Measurements from ENCODE around the gene COG5. TPM values are rescaled to one million over a fixed set of nuclear protein-coding genes. Genes with fewer than 3 reads are reported as not detected.

COG5 gene
- total and polyA plus RNA-seq, 9 of the 15 experiments (the other 6 are each of a cell fraction or from before 2014, with no cell fraction given): 15.3 to 75.1 (median 56.4) TPM

- TF ChIP-seq DMBX1 (CRISPR knock-in tag; IDR thresholded peaks at IDR 0.05; ENCODE audit: borderline replicate concordance) (0 out of 2 replicates have a peak, but pooled peaks have one; percentile 50), ZNF586 (CRISPR knock-in tag; conservative IDR thresholded peaks at IDR 0.05) (no peak), ATF1 (CRISPR knock-in tag; IDR thresholded peaks at IDR 0.05) (peak; percentile 71; the same call in 1 of the 2 replicates), ATF1 (tag; IDR thresholded peaks at IDR 0.05) (peak; percentile 98), BRD9 (IDR thresholded peaks at IDR 0.05; ENCODE audit: low read depth, partially characterized antibody) (peak; percentile 78), CUX1 (CRISPR knock-in tag; IDR thresholded peaks at IDR 0.05) (no peak), ZSCAN32 (CRISPR knock-in tag; IDR thresholded peaks at IDR 0.05) (0 out of 2 replicates have a peak, but pooled peaks have one; percentile 11), ZNF668 (CRISPR knock-in tag; IDR thresholded peaks at IDR 0.05) (no peak), TEAD4 (IDR thresholded peaks at IDR 0.05; ENCODE audit: low read length) (0 out of 2 replicates have a peak, but pooled peaks have one; percentile 16), TEAD4 (CRISPR knock-in tag; IDR thresholded peaks at IDR 0.05; ENCODE audit: borderline replicate concordance) (no peak), CBX5 (IDR thresholded peaks at IDR 0.05; ENCODE audit: borderline replicate concordance, low read depth) (no peak), KDM5B (IDR thresholded peaks at IDR 0.05; ENCODE audit: insufficient replicate concordance, low read depth, low read length) (peak; percentile 96), VEZF1 (CRISPR knock-in tag; IDR thresholded peaks at IDR 0.05) (peak; percentile 98), PHF21A (IDR thresholded peaks at IDR 0.05; ENCODE audit: borderline replicate concordance, low read depth) (peak; percentile 53; the same call in 1 of the 2 replicates), SMARCE1 (IDR thresholded peaks at IDR 0.05) (peak; percentile 58; the same call in 1 of the 2 replicates), NR2C2 (CRISPR knock-in tag; IDR thresholded peaks at IDR 0.05) (peak; percentile 79), NR2C2 (tag; IDR thresholded peaks at IDR 0.05) (peak; percentile 94), ZFP91 (CRISPR knock-in tag; IDR thresholded peaks at IDR 0.05) (peak; percentile 37; the same call in 1 of the 2 replicates), GTF2E2 (tag; IDR thresholded peaks at IDR 0.05) (peak; percentile 94), ZSCAN29 (IDR thresholded peaks at IDR 0.05) (peak; percentile 30; the same call in 1 of the 2 replicates)
Observed at GRCh38 chr7:107579885-107580715, 16.4 kb upstream of the COG5 start, which contains the start of gene BCAP29 (continued).
